Mucosa of stomach (tissue), 1 donor: Measurements from ENCODE around the gene STK32C.

ENCODE experiments used
- H3K27me3 ChIP-seq: one replicate; pipeline ENCODE4 v1.7.0; 2013; ENCODE audit warnings: mild to moderate bottlenecking, low read length; ENCODE audit not compliant: control insufficient read depth, insufficient read depth
- H3K36me3 ChIP-seq: one replicate; pipeline ENCODE4 v1.7.0; 2013; ENCODE audit warnings: low read length; ENCODE audit not compliant: control insufficient read depth, insufficient read depth
- H3K4me1 ChIP-seq: one replicate; pipeline ENCODE4 v1.7.0; 2013; ENCODE audit warnings: mild to moderate bottlenecking, low read length; ENCODE audit not compliant: control insufficient read depth, insufficient read depth
- H3K4me3 ChIP-seq: one replicate; pipeline ENCODE4 v1.7.0; 2013; ENCODE audit warnings: low read length
- H3K9ac ChIP-seq: one replicate; pipeline ENCODE4 v1.7.0; 2013; ENCODE audit warnings: mild to moderate bottlenecking, low read length, moderate library complexity
- H3K9me3 ChIP-seq: one replicate; pipeline ENCODE4 v1.7.0; 2013; ENCODE audit warnings: mild to moderate bottlenecking, low read length, moderate library complexity; ENCODE audit not compliant: control insufficient read depth
- donor health status: Pancreatic carcinoma.

STK32C gene

GRCh38 chr10:132158823-132159222 is 148.9 kb downstream of the STK32C start:
- H3K9me3 ChIP-seq = no peaks in the 10 kb centered on the region
- peaks cover 18% of the 10 kb centered on the region for H3K4me1 ChIP-seq
- no peaks in the 10 kb centered on the region for H3K27me3 ChIP-seq
- H3K9ac ChIP-seq = no peak overlapping the region
- no peaks in the 10 kb centered on the region for H3K36me3 ChIP-seq
- no peak overlapping the region for H3K4me3 ChIP-seq

- peaks cover 12% of the 10 kb centered on the region for H3K4me1 ChIP-seq
- no peak overlapping the region for H3K9ac ChIP-seq
- no peaks in the 10 kb centered on the region for H3K27me3 ChIP-seq
- no peaks in the 10 kb centered on the region for H3K36me3 ChIP-seq
- H3K4me3 ChIP-seq = no peak overlapping the region
- H3K9me3 ChIP-seq = no peaks in the 10 kb centered on the region
Observed at GRCh38 chr10:132158122-132158741, 149.5 kb downstream of the STK32C start.
